Panc1 (cell line): ENCODE measurements around the gene OR2AE1.

Experiments
- POLR2AphosphoS5 ChIP-seq: IDR thresholded peaks from 2 replicates; pipeline ENCODE4 v1.6.1; 2012; ENCODE audit warnings: mild to moderate bottlenecking, low read depth, low read length, moderate library complexity
- SIN3A ChIP-seq: IDR thresholded peaks from 2 replicates; pipeline ENCODE4 v1.6.1; 2012; ENCODE audit warnings: low read depth, mild to moderate bottlenecking, low read length, moderate library complexity, borderline replicate concordance; ENCODE audit not compliant: insufficient read depth
- TF ChIP-seq, protein P1 (sequence below): fragments of 450-650 bp; IDR thresholded peaks from 2 replicates; pipeline ENCODE4 v1.5.1; 2017; ENCODE audit warnings: mild to moderate bottlenecking
- TF ChIP-seq, protein P2 (sequence below), 2 experiments: IDR thresholded peaks; 2 replicates each; pipeline ENCODE4 v1.6.1; 2011 to 2012; ENCODE audit warnings: low read depth in 2 of 2, control low read depth in 1 of 2, low read length in 1 of 2, mild to moderate bottlenecking in 1 of 2, moderate library complexity in 1 of 2; ENCODE audit not compliant: insufficient read depth in 1 of 2

DNA sequence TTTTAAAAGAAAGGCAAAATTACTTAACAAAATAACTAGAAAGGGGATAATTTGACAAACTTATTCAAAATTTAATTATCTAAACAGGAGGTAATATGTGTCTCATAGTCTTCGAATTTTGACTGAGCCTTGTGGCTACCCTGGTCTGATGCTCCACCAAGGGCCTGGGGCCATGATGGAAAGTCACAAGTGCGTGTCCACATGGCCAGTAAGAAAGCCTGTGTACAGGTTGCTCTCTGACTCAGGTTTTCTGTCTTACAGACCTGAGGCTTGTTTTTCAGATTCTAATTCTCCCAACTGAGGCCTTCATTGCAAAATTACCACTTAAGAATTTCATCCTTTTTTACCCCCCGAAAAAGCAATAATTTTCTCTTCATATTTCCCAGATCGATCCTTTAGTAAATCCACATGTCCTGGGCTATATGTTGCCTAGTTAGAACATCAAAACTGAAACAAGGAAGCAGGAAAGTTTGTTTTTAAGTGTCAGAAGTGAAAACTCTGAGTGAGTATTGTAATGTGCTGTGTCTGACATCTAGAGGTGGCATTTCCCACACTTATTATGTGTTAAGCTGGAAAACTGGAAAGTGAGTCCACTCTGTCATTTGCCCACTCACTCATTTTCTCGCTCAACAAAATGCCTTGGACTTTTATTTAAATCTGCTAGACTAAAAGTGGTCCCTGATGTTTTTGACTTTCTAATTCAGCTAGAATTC, 39.0 kb downstream of the OR2AE1 start:
- TF ChIP-seq, protein P1, sequence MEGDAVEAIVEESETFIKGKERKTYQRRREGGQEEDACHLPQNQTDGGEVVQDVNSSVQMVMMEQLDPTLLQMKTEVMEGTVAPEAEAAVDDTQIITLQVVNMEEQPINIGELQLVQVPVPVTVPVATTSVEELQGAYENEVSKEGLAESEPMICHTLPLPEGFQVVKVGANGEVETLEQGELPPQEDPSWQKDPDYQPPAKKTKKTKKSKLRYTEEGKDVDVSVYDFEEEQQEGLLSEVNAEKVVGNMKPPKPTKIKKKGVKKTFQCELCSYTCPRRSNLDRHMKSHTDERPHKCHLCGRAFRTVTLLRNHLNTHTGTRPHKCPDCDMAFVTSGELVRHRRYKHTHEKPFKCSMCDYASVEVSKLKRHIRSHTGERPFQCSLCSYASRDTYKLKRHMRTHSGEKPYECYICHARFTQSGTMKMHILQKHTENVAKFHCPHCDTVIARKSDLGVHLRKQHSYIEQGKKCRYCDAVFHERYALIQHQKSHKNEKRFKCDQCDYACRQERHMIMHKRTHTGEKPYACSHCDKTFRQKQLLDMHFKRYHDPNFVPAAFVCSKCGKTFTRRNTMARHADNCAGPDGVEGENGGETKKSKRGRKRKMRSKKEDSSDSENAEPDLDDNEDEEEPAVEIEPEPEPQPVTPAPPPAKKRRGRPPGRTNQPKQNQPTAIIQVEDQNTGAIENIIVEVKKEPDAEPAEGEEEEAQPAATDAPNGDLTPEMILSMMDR, result peak; percentile 39; the same call in 1 of the 2 replicates
- no peak for TF ChIP-seq SIN3A
- no peak for TF ChIP-seq POLR2AphosphoS5
- TF ChIP-seq, protein P2, sequence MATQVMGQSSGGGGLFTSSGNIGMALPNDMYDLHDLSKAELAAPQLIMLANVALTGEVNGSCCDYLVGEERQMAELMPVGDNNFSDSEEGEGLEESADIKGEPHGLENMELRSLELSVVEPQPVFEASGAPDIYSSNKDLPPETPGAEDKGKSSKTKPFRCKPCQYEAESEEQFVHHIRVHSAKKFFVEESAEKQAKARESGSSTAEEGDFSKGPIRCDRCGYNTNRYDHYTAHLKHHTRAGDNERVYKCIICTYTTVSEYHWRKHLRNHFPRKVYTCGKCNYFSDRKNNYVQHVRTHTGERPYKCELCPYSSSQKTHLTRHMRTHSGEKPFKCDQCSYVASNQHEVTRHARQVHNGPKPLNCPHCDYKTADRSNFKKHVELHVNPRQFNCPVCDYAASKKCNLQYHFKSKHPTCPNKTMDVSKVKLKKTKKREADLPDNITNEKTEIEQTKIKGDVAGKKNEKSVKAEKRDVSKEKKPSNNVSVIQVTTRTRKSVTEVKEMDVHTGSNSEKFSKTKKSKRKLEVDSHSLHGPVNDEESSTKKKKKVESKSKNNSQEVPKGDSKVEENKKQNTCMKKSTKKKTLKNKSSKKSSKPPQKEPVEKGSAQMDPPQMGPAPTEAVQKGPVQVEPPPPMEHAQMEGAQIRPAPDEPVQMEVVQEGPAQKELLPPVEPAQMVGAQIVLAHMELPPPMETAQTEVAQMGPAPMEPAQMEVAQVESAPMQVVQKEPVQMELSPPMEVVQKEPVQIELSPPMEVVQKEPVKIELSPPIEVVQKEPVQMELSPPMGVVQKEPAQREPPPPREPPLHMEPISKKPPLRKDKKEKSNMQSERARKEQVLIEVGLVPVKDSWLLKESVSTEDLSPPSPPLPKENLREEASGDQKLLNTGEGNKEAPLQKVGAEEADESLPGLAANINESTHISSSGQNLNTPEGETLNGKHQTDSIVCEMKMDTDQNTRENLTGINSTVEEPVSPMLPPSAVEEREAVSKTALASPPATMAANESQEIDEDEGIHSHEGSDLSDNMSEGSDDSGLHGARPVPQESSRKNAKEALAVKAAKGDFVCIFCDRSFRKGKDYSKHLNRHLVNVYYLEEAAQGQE (IDR thresholded peaks at IDR 0.05; ENCODE audit: insufficient read depth in 1 of 2, low read depth in 2 of 2, low read length in 1 of 2), result no peak
